ENCODE data around the gene GKN1. TPM values are rescaled to one million over a fixed set of nuclear protein-coding genes. Genes with fewer than 3 reads are reported as not detected.

The GKN1 gene
- polyA plus RNA-seq, 1 donor from 2014 or later, result not detected

DNA sequence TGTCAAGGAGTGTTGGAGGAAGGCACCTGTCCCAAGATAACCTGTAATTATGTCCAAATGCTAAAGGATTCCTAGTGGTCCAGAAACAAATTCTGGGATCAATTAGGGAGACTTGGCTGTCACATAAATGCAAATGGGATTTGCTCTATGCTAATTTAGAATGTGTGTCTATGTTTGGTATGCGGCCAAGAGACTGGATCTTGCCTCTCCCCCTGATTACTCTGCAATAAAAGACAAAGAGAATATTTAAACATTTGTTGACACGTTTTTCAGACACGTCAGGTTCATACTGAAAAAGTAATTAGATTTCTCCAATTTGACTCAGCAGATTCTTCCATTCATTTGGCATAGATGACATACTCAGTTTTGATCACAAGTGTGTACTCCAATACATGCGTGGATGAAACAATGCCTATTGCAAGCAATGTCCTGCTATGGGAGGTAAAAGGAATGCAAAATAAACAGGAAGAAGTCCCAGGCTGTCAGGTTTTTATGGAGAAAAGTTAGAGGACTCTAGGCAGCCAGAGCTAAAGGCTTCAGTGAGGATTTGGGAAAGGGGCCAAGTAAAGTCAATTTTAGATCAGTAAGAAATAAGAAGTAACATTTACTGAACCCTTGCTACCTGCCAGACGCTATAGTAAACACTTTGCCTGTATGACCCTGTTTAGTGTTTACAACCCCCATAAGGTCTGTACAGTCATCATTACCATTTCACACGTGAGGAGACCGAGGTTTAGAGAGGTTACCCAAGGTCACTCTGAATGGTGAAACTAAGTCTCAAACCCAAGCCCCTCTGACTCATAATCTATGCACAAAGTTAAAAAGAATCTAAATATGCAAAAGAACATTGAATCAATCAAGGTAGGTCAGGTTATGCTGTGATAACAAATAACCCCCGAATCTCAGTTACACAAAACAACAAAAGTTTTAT, 46.3 kb downstream of the GKN1 start (continued):
- TF ChIP-seq EZH2 (IDR thresholded peaks at IDR 0.05; ENCODE audit: borderline replicate concordance, insufficient read depth, low read length, poor library complexity, severe bottlenecking), result no peak

DNA sequence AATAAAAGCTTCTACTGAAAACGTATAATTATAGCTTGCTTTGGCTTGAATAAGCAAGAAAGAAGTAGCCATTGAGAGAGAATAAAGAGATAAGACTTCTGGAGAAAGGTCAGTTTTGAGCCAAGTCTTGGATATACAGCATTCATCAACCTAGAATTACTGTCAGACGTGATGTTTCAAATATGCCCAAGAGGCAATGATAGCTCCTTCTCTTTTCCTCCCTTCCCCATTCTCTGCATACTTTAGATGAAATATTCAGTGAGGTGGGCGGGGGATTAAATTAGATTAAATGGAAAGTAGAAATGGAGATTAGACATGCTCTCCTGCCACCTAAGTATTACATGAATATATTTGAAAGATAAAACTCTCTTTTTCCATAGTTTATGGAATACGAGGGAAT, 47.3 kb downstream of the GKN1 start:
- Histone ChIP-seq H3K36me3 (ENCODE audit: insufficient read depth, low read length) (no peaks in the 10 kb centered on the region), H2AFZ (ENCODE audit: low read depth, low read length) (no peak overlapping the region), H4K20me1 (ENCODE audit: insufficient read depth) (no peaks in the 10 kb centered on the region), H3K4me3 (ENCODE audit: low read length) (no peak overlapping the region), H3F3A (ENCODE audit: insufficient read depth, low read length, poor library complexity, severe bottlenecking) (no peaks in the 10 kb centered on the region), H3K9ac (ENCODE audit: low read length) (no peak overlapping the region), H3K27ac (ENCODE audit: low read length) (no peak overlapping the region), H3K9me3 (ENCODE audit: low read length) (no peaks in the 10 kb centered on the region), H3K9me2 (ENCODE audit: insufficient read depth, low read length) (no peaks in the 10 kb centered on the region), H3K27me3 (ENCODE audit: insufficient read depth, low read depth, low read length) (no peaks in the 10 kb centered on the region), H3K79me2 (replicated peaks; ENCODE audit: insufficient read depth, low read length) (peaks cover 80% of the 10 kb centered on the region), H3K4me2 (ENCODE audit: low read length) (no peak overlapping the region)
- TF ChIP-seq MXI1 (conservative IDR thresholded peaks at IDR 0.05; ENCODE audit: poor library complexity, severe bottlenecking) (no peak), EP300 (conservative IDR thresholded peaks at IDR 0.05; ENCODE audit: poor library complexity, severe bottlenecking) (no peak), POLR2AphosphoS5 (IDR thresholded peaks at IDR 0.05) (no peak), SMC3 (conservative IDR thresholded peaks at IDR 0.05; ENCODE audit: poor library complexity) (no peak), EZH2 (IDR thresholded peaks at IDR 0.05; ENCODE audit: borderline replicate concordance, insufficient read depth, low read length, poor library complexity, severe bottlenecking) (no peak), RAD21 (conservative IDR thresholded peaks at IDR 0.05) (no peak), TAF1 (IDR thresholded peaks at IDR 0.05; ENCODE audit: low read depth) (no peak)
- TF ChIP-seq, protein P1, sequence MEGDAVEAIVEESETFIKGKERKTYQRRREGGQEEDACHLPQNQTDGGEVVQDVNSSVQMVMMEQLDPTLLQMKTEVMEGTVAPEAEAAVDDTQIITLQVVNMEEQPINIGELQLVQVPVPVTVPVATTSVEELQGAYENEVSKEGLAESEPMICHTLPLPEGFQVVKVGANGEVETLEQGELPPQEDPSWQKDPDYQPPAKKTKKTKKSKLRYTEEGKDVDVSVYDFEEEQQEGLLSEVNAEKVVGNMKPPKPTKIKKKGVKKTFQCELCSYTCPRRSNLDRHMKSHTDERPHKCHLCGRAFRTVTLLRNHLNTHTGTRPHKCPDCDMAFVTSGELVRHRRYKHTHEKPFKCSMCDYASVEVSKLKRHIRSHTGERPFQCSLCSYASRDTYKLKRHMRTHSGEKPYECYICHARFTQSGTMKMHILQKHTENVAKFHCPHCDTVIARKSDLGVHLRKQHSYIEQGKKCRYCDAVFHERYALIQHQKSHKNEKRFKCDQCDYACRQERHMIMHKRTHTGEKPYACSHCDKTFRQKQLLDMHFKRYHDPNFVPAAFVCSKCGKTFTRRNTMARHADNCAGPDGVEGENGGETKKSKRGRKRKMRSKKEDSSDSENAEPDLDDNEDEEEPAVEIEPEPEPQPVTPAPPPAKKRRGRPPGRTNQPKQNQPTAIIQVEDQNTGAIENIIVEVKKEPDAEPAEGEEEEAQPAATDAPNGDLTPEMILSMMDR (IDR thresholded peaks at IDR 0.05; ENCODE audit: poor library complexity, severe bottlenecking), result no peak
- TF ChIP-seq, protein P2, sequence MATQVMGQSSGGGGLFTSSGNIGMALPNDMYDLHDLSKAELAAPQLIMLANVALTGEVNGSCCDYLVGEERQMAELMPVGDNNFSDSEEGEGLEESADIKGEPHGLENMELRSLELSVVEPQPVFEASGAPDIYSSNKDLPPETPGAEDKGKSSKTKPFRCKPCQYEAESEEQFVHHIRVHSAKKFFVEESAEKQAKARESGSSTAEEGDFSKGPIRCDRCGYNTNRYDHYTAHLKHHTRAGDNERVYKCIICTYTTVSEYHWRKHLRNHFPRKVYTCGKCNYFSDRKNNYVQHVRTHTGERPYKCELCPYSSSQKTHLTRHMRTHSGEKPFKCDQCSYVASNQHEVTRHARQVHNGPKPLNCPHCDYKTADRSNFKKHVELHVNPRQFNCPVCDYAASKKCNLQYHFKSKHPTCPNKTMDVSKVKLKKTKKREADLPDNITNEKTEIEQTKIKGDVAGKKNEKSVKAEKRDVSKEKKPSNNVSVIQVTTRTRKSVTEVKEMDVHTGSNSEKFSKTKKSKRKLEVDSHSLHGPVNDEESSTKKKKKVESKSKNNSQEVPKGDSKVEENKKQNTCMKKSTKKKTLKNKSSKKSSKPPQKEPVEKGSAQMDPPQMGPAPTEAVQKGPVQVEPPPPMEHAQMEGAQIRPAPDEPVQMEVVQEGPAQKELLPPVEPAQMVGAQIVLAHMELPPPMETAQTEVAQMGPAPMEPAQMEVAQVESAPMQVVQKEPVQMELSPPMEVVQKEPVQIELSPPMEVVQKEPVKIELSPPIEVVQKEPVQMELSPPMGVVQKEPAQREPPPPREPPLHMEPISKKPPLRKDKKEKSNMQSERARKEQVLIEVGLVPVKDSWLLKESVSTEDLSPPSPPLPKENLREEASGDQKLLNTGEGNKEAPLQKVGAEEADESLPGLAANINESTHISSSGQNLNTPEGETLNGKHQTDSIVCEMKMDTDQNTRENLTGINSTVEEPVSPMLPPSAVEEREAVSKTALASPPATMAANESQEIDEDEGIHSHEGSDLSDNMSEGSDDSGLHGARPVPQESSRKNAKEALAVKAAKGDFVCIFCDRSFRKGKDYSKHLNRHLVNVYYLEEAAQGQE (IDR thresholded peaks at IDR 0.05; ENCODE audit: borderline replicate concordance), result no peak

DNA sequence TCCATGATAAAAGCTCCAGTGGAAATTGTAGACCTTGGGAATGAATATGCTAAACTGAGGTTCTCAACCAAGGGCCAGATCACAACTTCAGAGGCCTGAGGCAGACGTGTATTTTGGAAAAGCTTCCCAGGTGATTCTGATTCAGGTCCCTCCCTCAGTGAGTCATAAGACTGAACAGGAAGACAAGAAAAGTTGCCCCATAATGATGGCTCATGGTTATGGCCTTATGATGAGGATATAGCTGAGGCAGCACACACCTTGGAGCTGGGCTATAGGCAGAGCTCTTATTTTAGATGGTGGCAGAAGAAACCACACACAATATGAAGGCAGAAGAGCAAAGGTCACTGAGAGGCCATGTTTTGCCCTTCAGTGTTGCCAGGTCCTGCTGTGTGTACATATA, 48.1 kb downstream of the GKN1 start:
- no peaks in the 10 kb centered on the region for H4K20me1 ChIP-seq (ENCODE audit: insufficient read depth)
- H3K79me2 ChIP-seq (replicated peaks; ENCODE audit: insufficient read depth, low read length), result peaks cover 73% of the 10 kb centered on the region
- H3K27me3 ChIP-seq (ENCODE audit: insufficient read depth, low read depth, low read length), result no peaks in the 10 kb centered on the region
- no peaks in the 10 kb centered on the region for H3K9me2 ChIP-seq (ENCODE audit: insufficient read depth, low read length)
- H3K4me3 ChIP-seq (ENCODE audit: low read length), result no peak overlapping the region
- no peak overlapping the region for H2AFZ ChIP-seq (ENCODE audit: low read depth, low read length)
- no peaks in the 10 kb centered on the region for H3K9me3 ChIP-seq (ENCODE audit: low read length)
- H3K4me2 ChIP-seq (ENCODE audit: low read length), result no peak overlapping the region
- no peak for TF ChIP-seq POLR2AphosphoS5 (IDR thresholded peaks at IDR 0.05)
- no peak overlapping the region for H3K27ac ChIP-seq (ENCODE audit: low read length)
- H3K36me3 ChIP-seq (ENCODE audit: insufficient read depth, low read length), result no peaks in the 10 kb centered on the region
- no peak overlapping the region for H3K9ac ChIP-seq (ENCODE audit: low read length)
- no peaks in the 10 kb centered on the region for H3F3A ChIP-seq (ENCODE audit: insufficient read depth, low read length, poor library complexity, severe bottlenecking)
